Subcutaneous adipose tissue (tissue), 4 donors: ENCODE data around the gene MAPK8IP1. TPM values are rescaled to one million over a fixed set of nuclear protein-coding genes. Genes with fewer than 3 reads are reported as not detected.

Experiments used
- CTCF ChIP-seq: fragments of 450-650 bp; IDR thresholded peaks from one replicate; pipeline ENCODE4 v1.5.1; 2016; ENCODE audit warnings: low read depth, mild to moderate bottlenecking, control low read depth, antibody characterized with exemption, moderate library complexity
- total RNA-seq, 4 donors: library from RNA; depleted of rRNA; stranded (reverse); fragments of >200 nt; gene quantifications; one replicate each; pipeline ENCODE4 v1.1.0, GENCODE V29; 2016

The MAPK8IP1 gene
- total RNA-seq, 4 donors from 2014 or later: 1.3 to 4.0 (median 2.3) TPM

GRCh38 chr11:45928535-45929215, 43.2 kb downstream of the MAPK8IP1 start:
- no peak for TF ChIP-seq CTCF

GRCh38 chr11:45929486-45930030, 44.1 kb downstream of the MAPK8IP1 start:
- TF ChIP-seq CTCF: no peak

GRCh38 chr11:45930031-45930794, 44.8 kb downstream of the MAPK8IP1 start:
- TF ChIP-seq CTCF: no peak

- TF ChIP-seq CTCF: no peak
Measured at GRCh38 chr11:45930951-45931570, 45.6 kb downstream of the MAPK8IP1 start.

GRCh38 chr11:45931739-45932138, 46.3 kb downstream of the MAPK8IP1 start:
- TF ChIP-seq CTCF: no peak

- TF ChIP-seq CTCF: no peak
Measured at GRCh38 chr11:45932217-45932616, 46.8 kb downstream of the MAPK8IP1 start.
